ENCODE data around the gene ASXL1.

- no peak for TF ChIP-seq FOXP1 (CRISPR knock-in tag; IDR thresholded peaks at IDR 0.05; ENCODE audit: borderline replicate concordance)
- TF ChIP-seq CTCF (IDR thresholded peaks at IDR 0.05): no peak
- no peak for TF ChIP-seq NR3C1 (CRISPR knock-in tag; conservative IDR thresholded peaks at IDR 0.05; ENCODE audit: low read depth)
- no peak for TF ChIP-seq RELA (CRISPR knock-in tag; IDR thresholded peaks at IDR 0.05; ENCODE audit: borderline replicate concordance)
- no peak for TF ChIP-seq USF2 (CRISPR knock-in tag; IDR thresholded peaks at IDR 0.05)
- no peak for TF ChIP-seq MAX (CRISPR knock-in tag; IDR thresholded peaks at IDR 0.05)
- TF ChIP-seq AR (CRISPR knock-in tag; IDR thresholded peaks at IDR 0.05): no peak
- no peak for TF ChIP-seq ELF4 (CRISPR knock-in tag; IDR thresholded peaks at IDR 0.05; ENCODE audit: low read depth)
- TF ChIP-seq SP1 (CRISPR knock-in tag; conservative IDR thresholded peaks at IDR 0.05): no peak
- no peak for TF ChIP-seq MLX (CRISPR knock-in tag; IDR thresholded peaks at IDR 0.05)
- TF ChIP-seq JUN (CRISPR knock-in tag; IDR thresholded peaks at IDR 0.05): no peak
- TF ChIP-seq ZBTB21 (CRISPR knock-in tag; IDR thresholded peaks at IDR 0.05; ENCODE audit: borderline replicate concordance): no peak
- TF ChIP-seq TCF7 (CRISPR knock-in tag; IDR thresholded peaks at IDR 0.05; ENCODE audit: low read depth): no peak
These were observed 121.6 kb downstream of the ASXL1 start for GRCh38 chr20:32479697-32480171.
